ENCODE data around the gene MRC2.

The MRC2 gene

GRCh38 chr17:62627904-62628633 is 599 bp downstream of the MRC2 start:
- TF ChIP-seq ESRRG (CRISPR knock-in tag; IDR thresholded peaks at IDR 0.05) (no peak), PATZ1 (CRISPR knock-in tag; IDR thresholded peaks at IDR 0.05; ENCODE audit: borderline replicate concordance) (0 out of 2 replicates have a peak, but pooled peaks have one; percentile 26)
- ATAC-seq = peak; percentile 48

GRCh38 chr17:62628831-62629555 is 1.5 kb downstream of the MRC2 start:
- peak; percentile 30 for ATAC-seq
- TF ChIP-seq ZNF70 (CRISPR knock-in tag; IDR thresholded peaks at IDR 0.05) = peak; percentile 51; the same call in 1 of the 2 replicates
- 0 out of 2 replicates have a peak, but pooled peaks have one; percentile 18 for TF ChIP-seq ZFP3 (CRISPR knock-in tag; IDR thresholded peaks at IDR 0.05)
- TF ChIP-seq ZNF565 (CRISPR knock-in tag; conservative IDR thresholded peaks at IDR 0.05; ENCODE audit: low read depth) = no peak
- TF ChIP-seq POU6F1 (CRISPR knock-in tag; IDR thresholded peaks at IDR 0.05; ENCODE audit: borderline replicate concordance, low read depth) = no peak
- TF ChIP-seq TCF4 (CRISPR knock-in tag; IDR thresholded peaks at IDR 0.05; ENCODE audit: borderline replicate concordance) = peak; percentile 43; the same call in 1 of the 2 replicates
- 0 out of 2 replicates have a peak, but pooled peaks have one; percentile 19 for TF ChIP-seq PATZ1 (CRISPR knock-in tag; IDR thresholded peaks at IDR 0.05; ENCODE audit: borderline replicate concordance)

GRCh38 chr17:62629556-62630364 is 2.3 kb downstream of the MRC2 start:
- peak; percentile 3 for ATAC-seq
- TF ChIP-seq TOX (CRISPR knock-in tag; IDR thresholded peaks at IDR 0.05; ENCODE audit: borderline replicate concordance) = no peak
- TF ChIP-seq POU6F1 (CRISPR knock-in tag; IDR thresholded peaks at IDR 0.05; ENCODE audit: borderline replicate concordance, low read depth) = no peak
- TF ChIP-seq TSHZ2 (CRISPR knock-in tag; IDR thresholded peaks at IDR 0.05) = no peak
- TF ChIP-seq ZNF70 (CRISPR knock-in tag; IDR thresholded peaks at IDR 0.05) = no peak
- no peak for TF ChIP-seq ESRRG (CRISPR knock-in tag; IDR thresholded peaks at IDR 0.05)
- no peak for TF ChIP-seq ZNF565 (CRISPR knock-in tag; conservative IDR thresholded peaks at IDR 0.05; ENCODE audit: low read depth)
- no peak for TF ChIP-seq TCF4 (CRISPR knock-in tag; IDR thresholded peaks at IDR 0.05; ENCODE audit: borderline replicate concordance)
- TF ChIP-seq CSRNP3 (CRISPR knock-in tag; IDR thresholded peaks at IDR 0.05) = no peak
- TF ChIP-seq ZFP30 (CRISPR knock-in tag; IDR thresholded peaks at IDR 0.05) = no peak
- no peak for TF ChIP-seq CSDC2 (CRISPR knock-in tag; IDR thresholded peaks at IDR 0.05)
- no peak for TF ChIP-seq ZNF8 (CRISPR knock-in tag; IDR thresholded peaks at IDR 0.05)
- no peak for TF ChIP-seq SNAI2 (CRISPR knock-in tag; IDR thresholded peaks at IDR 0.05)
- no peak for TF ChIP-seq ZFP3 (CRISPR knock-in tag; IDR thresholded peaks at IDR 0.05)
- TF ChIP-seq BACH2 (CRISPR knock-in tag; IDR thresholded peaks at IDR 0.05; ENCODE audit: borderline replicate concordance) = no peak
- TF ChIP-seq ARNTL (CRISPR knock-in tag; IDR thresholded peaks at IDR 0.05; ENCODE audit: borderline replicate concordance, low read depth) = no peak
- TF ChIP-seq CREB5 (CRISPR knock-in tag; IDR thresholded peaks at IDR 0.05; ENCODE audit: low read depth) = no peak
- TF ChIP-seq PPARA (CRISPR knock-in tag; IDR thresholded peaks at IDR 0.05; ENCODE audit: borderline replicate concordance) = no peak

Measured in SK-N-SH treated with all-trans-retinoic acid at 6 μM for 48 hours (cell line).